GM19023 (cell line): ENCODE data around the gene ZNF652.
A peak's percentile ranks its signal among the peaks of the same experiment; 100 is the strongest.
"Not testable (repeated sequence)": the region's sequence is repeated elsewhere in the genome, so short reads cannot be mapped to it uniquely, and the experiment has no call there.

ENCODE experiments used
- ATAC-seq: cut with Tn5 transposase; IDR thresholded peaks from one replicate; pipeline ENCODE4 v1.9.1; 2021; ENCODE audit warnings: mild to moderate bottlenecking, moderate library complexity; ENCODE audit not compliant: unreplicated experiment

Gene ZNF652

GRCh38 chr17:49387498-49388289 lies 25.6 kb upstream of the ZNF652 start:
- no peak for ATAC-seq

- no peak for ATAC-seq
Measured at GRCh38 chr17:49386373-49386772, 24.3 kb upstream of the ZNF652 start.

GRCh38 chr17:49384951-49385350 lies 22.9 kb upstream of the ZNF652 start:
- ATAC-seq = no peak

- no peak for ATAC-seq
Measured at GRCh38 chr17:49383060-49383459, 21.0 kb upstream of the ZNF652 start.

GRCh38 chr17:49382556-49382955 lies 20.5 kb upstream of the ZNF652 start:
- no peak for ATAC-seq

- ATAC-seq = no peak
Measured at GRCh38 chr17:49381793-49382192, 19.7 kb upstream of the ZNF652 start.

- no peak for ATAC-seq
Measured at GRCh38 chr17:49381033-49381432, 19.0 kb upstream of the ZNF652 start.

- ATAC-seq = no peak
Measured at GRCh38 chr17:49379926-49380325, 17.9 kb upstream of the ZNF652 start.

GRCh38 chr17:49378311-49378710 lies 16.3 kb upstream of the ZNF652 start:
- no peak for ATAC-seq

GRCh38 chr17:49375544-49375943 lies 13.5 kb upstream of the ZNF652 start:
- ATAC-seq = no peak

GRCh38 chr17:49373115-49373514 lies 11.1 kb upstream of the ZNF652 start:
- ATAC-seq = no peak

- ATAC-seq = no peak
Measured at GRCh38 chr17:49372425-49372824, 10.4 kb upstream of the ZNF652 start.

GRCh38 chr17:49370971-49371834 lies 9.2 kb upstream of the ZNF652 start:
- ATAC-seq = no peak

- no peak for ATAC-seq
Measured at GRCh38 chr17:49369760-49370159, 7.7 kb upstream of the ZNF652 start.

GRCh38 chr17:49369089-49369488 lies 7.0 kb upstream of the ZNF652 start:
- ATAC-seq = no peak

GRCh38 chr17:49365667-49366066 lies 3.6 kb upstream of the ZNF652 start:
- no peak for ATAC-seq

- not testable (repeated sequence) for ATAC-seq
Measured at GRCh38 chr17:49365126-49365525, 3.1 kb upstream of the ZNF652 start.

- ATAC-seq = no peak
Measured at GRCh38 chr17:49364119-49364518, 2.1 kb upstream of the ZNF652 start.

GRCh38 chr17:49363251-49363650 lies 1.2 kb upstream of the ZNF652 start:
- ATAC-seq = no peak

- no peak for ATAC-seq
Measured at GRCh38 chr17:49362723-49363117, 670 bp upstream of the ZNF652 start.

GRCh38 chr17:49361129-49361901 lies 735 bp downstream of the ZNF652 start:
- ATAC-seq = peak; percentile 31
